Neural crest cell (in vitro differentiated cells): ENCODE measurements around the gene CCDC197. TPM values are rescaled to one million over a fixed set of nuclear protein-coding genes. Genes with fewer than 3 reads are reported as not detected.

Experiments used
- DNase-seq: peaks from one replicate; pipeline ENCODE4 v3.0.0; 2021; ENCODE audit warnings: low read depth, mixed read lengths, low spot score
- H3K27ac Mint-ChIP-seq: one replicate; pipeline ENCODE4 v1.8.0; 2021; ENCODE audit warnings: mild to moderate bottlenecking, mixed read lengths; ENCODE audit not compliant: unreplicated experiment
- H3K27me3 Mint-ChIP-seq: 2 replicates; pipeline ENCODE4 v1.8.0; 2021; ENCODE audit warnings: low read depth, mild to moderate bottlenecking, mixed read lengths
- H3K36me3 Mint-ChIP-seq: 2 replicates; pipeline ENCODE4 v1.8.0; 2021; ENCODE audit warnings: low read depth, mild to moderate bottlenecking, mixed read lengths
- H3K4me1 Mint-ChIP-seq: 2 replicates; pipeline ENCODE4 v1.8.0; 2021; ENCODE audit warnings: mixed read lengths
- H3K4me3 Mint-ChIP-seq: one replicate; pipeline ENCODE4 v1.8.0; 2021; ENCODE audit warnings: mild to moderate bottlenecking, mixed read lengths
- H3K9me3 Mint-ChIP-seq: 2 replicates; pipeline ENCODE4 v1.8.0; 2021; ENCODE audit warnings: mixed read lengths
- CTCF ChIP-seq: fragments of 200-600 bp; sonication (generic); conservative IDR thresholded peaks from 2 replicates; pipeline ENCODE4 v1.5.0; 2021; ENCODE audit warnings: antibody characterized with exemption, mild to moderate bottlenecking
- total RNA-seq: library from RNA; stranded (reverse); gene quantifications from 2 replicates; pipeline ENCODE4 v1.2.1, GENCODE V29; 2021

The CCDC197 gene
- total RNA-seq, 1 donor from 2014 or later = not detected

DNA sequence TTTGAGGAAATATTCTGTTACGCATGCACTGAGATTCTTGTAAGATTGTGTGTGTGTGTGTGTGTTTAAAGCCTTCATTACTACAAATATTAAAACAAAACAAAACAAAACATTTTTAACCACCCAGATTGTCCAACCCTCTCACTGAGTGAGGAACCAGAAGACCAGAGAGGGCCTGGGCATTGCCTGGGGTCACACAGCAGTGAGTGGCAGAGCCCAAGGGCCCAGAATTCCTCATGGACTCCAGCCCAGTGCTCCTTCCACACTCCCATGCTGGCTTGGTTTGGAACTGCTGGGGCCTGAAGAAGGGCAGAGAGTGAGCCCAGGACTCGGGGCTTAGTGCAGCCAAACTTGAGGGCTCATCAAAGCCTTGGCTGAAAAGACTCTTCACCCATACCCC lies 27.4 kb downstream of the CCDC197 start:
- H3K4me1 Mint-ChIP-seq = peaks cover 20% of the 10 kb centered on the region
- no peaks in the 10 kb centered on the region for H3K36me3 Mint-ChIP-seq
- no peaks in the 10 kb centered on the region for H3K27me3 Mint-ChIP-seq
- H3K4me3 Mint-ChIP-seq = no peak overlapping the region
- H3K27ac Mint-ChIP-seq = no peak overlapping the region
- TF ChIP-seq CTCF = no peak
- H3K9me3 Mint-ChIP-seq = no peaks in the 10 kb centered on the region
- no peak for DNase-seq

- H3K36me3 Mint-ChIP-seq = no peaks in the 10 kb centered on the region
- no peak for DNase-seq
- no peaks in the 10 kb centered on the region for H3K9me3 Mint-ChIP-seq
- peak overlapping the region; percentile 87 for H3K4me3 Mint-ChIP-seq
- H3K4me1 Mint-ChIP-seq = peaks cover 20% of the 10 kb centered on the region
- H3K27me3 Mint-ChIP-seq = no peaks in the 10 kb centered on the region
- H3K27ac Mint-ChIP-seq = no peak overlapping the region
- no peak for TF ChIP-seq CTCF
Measured at GRCh38 chr14:94025720-94026119, 28.6 kb downstream of the CCDC197 start.

DNA sequence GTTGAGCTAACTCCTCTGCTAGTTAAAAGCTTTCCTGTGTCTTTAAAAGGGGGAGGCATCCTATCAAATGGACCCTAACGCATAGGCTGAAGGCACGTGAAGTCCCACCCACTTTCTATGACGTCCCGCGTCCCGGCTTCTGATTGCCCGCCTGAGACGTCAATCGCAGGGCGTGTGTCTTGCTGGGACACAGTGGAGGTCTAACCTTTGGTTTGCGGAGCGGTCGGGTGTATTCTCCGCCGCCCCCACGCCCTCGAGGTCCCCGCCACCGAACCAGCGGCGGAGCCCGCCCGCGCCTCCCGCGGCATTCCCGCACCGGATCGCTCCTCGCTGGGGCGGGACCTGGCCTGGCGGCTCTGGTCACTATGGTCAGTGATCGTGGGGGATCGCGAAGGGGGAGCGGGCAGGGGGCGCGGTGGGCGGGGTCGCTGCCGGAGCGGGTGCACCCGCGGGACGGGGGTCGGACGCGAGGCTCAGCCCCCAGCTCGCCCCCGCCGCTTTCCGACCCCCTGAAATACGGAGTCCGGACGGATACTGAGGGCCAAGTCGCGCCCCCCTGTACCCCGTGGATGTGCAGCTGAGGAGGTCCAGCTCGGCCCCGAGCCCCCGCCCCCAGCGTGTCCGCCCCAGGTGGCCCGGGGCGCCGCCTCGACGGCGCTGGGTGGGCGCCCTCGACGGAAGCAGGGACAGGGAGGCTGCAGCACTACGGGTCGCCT lies 29.2 kb downstream of the CCDC197 start, which contains the start of gene OTUB2:
TSS of gene OTUB2 (plus strand) at position 168 of the 716 bp plus-strand sequence. CDS start at position 366, 198 bp downstream.
- TF ChIP-seq CTCF = no peak
- H3K27ac Mint-ChIP-seq = no peak within 1 kb of the TSS
- H3K4me1 Mint-ChIP-seq = peaks cover 20% of the 10 kb centered on the region
- DNase-seq = peak; percentile 94
- H3K36me3 Mint-ChIP-seq = no peaks in the 10 kb centered on the region
- peak within 1 kb of the TSS; percentile 87 for H3K4me3 Mint-ChIP-seq
- H3K9me3 Mint-ChIP-seq = no peaks in the 10 kb centered on the region
- no peaks in the 10 kb centered on the region for H3K27me3 Mint-ChIP-seq

- no peak for TF ChIP-seq CTCF
- H3K4me1 Mint-ChIP-seq = peaks cover 20% of the 10 kb centered on the region
- H3K27ac Mint-ChIP-seq = no peak overlapping the region
- H3K4me3 Mint-ChIP-seq = peak overlapping the region; percentile 65
- no peaks in the 10 kb centered on the region for H3K36me3 Mint-ChIP-seq
- no peaks in the 10 kb centered on the region for H3K27me3 Mint-ChIP-seq
- no peaks in the 10 kb centered on the region for H3K9me3 Mint-ChIP-seq
- DNase-seq = no peak
Measured at GRCh38 chr14:94026889-94027469, 29.9 kb downstream of the CCDC197 start.

GRCh38 chr14:94027566-94028449 lies 30.7 kb downstream of the CCDC197 start:
- Mint-ChIP-seq H3K27ac (peak overlapping the region; percentile 10), H3K4me1 (peaks cover 12% of the 10 kb centered on the region), H3K27me3 (no peaks in the 10 kb centered on the region), H3K9me3 (no peaks in the 10 kb centered on the region), H3K4me3 (peak overlapping the region; percentile 65), H3K36me3 (no peaks in the 10 kb centered on the region)
- no peak for DNase-seq
- TF ChIP-seq CTCF = no peak
